Fibroblast of skin of back (primary cell): ENCODE results near the gene NENF.

Source experiments
- DNase-seq: peaks from one replicate; pipeline ENCODE4 v3.0.0-alpha.2; 2013

NENF gene

GRCh38 chr1:212482637-212483441 is 50.1 kb downstream of the NENF start:
- DNase-seq: peak; percentile 81

DNA sequence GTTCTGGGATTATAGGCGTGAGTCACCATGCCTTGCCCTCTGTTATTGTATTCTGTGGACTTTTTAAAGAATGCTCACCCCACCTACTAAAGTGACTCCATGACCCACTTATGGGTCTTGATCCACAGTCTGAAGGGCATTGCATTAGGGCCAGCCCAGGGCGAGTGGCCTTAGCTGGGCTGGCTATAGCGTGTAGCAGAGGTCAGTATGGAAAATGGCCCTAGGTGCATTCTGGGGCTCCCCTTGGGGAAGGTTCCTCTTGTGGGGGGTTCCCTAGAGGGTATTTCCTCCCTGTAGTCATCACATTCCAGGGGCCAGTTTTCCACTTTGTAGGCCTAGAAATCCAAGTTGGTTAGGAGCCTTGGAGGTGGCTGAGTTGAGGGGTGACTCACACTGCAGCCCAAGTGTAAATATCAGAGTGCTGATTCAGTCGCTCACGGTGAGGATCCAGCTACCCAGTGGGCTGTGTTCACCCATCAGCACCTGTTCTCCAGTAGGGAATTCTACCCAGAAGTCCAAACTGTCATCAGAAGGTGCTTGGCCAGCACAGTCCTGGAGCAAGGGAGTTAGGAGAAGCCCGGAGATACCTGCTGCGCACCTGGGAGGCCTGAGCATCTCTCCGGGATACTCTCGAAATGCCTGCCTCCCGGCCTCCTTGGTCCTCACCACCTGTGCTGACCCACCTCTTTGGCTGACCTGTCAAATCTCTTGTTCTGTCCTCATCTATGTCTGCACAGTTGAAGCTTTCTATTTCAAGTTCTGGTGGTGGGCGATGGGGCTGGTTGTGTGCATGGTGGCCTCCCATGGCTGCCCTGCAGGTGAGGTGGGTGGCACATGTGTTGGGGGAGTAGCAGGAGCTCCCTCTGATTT is 52.2 kb downstream of the NENF start:
- DNase-seq: peak; percentile 80

GRCh38 chr1:212485571-212485912 is 52.8 kb downstream of the NENF start:
- DNase-seq: no peak

- DNase-seq: peak; percentile 91
Observed at GRCh38 chr1:212485913-212486618, 53.3 kb downstream of the NENF start.

GRCh38 chr1:212486619-212486975 is 53.9 kb downstream of the NENF start:
- no peak for DNase-seq

DNA sequence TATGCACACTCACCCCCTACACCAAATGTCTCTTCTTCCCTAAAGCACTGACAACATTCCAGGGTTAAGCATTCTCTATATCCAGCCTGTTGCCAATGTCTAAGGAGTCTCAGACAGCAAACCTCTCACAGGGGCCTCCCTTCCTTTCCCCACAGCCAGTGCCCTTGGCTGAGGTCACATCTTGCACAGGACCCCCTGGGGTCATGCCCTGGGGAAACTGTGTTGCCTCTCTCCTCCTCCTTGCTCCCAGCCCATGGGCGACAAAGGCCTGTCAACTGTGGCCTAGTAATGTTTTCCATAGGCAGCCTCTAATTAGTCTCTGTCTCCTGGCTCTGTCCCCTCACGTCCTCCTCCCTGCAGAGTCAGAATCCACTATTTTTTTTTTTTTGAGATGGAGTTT is 54.6 kb downstream of the NENF start:
- DNase-seq: no peak

DNA sequence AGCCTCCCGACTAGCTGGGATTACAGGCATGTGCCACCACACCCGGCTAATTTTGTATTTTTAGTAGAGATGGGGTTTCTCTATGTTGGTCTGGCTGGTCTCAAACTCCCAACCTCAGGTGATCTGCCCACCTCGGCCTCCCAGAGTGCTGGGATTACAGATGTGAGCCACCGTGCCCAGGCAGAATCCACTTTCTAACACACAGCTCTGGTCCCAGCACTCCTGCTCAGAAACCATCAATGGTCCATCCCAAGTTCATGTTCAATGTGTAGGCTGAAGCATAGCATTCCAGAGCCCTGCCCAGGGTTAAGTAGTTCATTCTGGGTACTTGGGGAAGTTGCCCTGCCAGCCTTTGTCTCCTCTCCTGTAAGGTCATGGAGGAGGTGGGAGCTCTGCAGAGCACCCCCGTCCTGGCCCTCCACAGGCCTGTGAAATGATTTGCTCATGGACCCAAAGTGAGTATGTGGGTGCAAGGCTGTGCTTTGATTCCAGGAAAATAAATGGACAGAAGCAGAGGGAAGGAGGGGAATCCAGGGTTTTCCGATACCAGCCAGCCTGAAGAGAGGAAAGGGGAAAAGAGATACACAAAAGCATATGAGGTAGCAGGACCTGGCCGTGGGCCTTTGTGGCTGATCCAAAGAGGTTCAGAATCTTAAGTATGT is 55.2 kb downstream of the NENF start:
- DNase-seq: no peak

- no peak for DNase-seq
Observed at GRCh38 chr1:212488436-212489283, 55.9 kb downstream of the NENF start.

DNA sequence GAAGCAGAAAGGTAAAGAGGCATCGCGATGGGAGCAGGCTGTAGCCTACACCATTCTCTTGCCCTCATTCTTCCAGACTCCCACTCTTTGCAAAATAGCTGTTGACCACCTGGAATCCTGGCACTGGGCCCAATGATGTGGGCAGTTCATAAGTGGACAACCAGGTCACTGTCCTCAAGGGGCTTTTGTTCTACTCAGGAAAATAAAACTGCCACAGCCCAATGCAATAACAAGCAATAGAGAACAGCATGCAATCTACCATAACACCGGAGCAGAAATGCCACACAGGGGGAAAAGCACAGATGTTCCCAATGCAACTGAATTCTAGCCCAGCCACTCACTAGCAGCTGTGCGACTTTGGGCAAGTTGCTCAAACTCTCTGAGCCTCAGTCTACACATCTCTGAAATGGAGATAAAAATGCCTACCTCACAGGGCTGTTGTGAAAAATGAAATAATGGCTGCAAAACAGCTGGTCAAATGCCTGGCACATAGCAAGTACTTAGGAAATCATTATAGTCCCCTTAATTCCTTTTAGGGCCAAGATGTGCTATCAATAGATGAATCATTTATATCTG is 56.7 kb downstream of the NENF start:
- DNase-seq: no peak

GRCh38 chr1:212490276-212490675 is 57.6 kb downstream of the NENF start:
- DNase-seq: no peak

DNA sequence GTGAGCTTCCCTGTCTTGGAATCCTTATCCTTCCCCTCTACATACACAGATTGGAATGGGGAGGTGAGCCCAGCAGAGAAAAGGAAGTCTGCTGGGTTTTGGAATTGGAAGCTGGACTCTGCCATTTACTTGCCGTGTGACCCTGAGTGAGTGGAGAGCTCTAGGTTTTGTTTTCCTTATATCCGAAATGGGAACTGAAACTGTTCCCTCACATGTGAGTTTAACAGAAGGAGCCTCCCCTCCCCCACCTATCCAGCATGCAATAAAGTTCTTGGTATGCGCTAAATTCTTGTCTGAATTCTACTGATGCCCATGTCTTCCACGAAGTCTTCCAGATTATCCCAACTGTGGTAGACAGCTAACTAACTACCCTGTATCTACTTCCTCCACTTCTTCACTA is 58.7 kb downstream of the NENF start:
- no peak for DNase-seq
